ENCODE data around the gene GABRB2.

- no peak for TF ChIP-seq EGR1 (IDR thresholded peaks at IDR 0.05)
- TF ChIP-seq EP300 (IDR thresholded peaks at IDR 0.05; ENCODE audit: borderline replicate concordance) = no peak
- TF ChIP-seq CEBPB (IDR thresholded peaks at IDR 0.05) = no peak
- no peak for TF ChIP-seq RAD21 (IDR thresholded peaks at IDR 0.05; ENCODE audit: low read depth)
- no peak for TF ChIP-seq TCF12 (IDR thresholded peaks at IDR 0.05; ENCODE audit: low read depth)
- TF ChIP-seq MAX (IDR thresholded peaks at IDR 0.05) = no peak
- TF ChIP-seq NFIC (IDR thresholded peaks at IDR 0.05) = no peak
- TF ChIP-seq USF1 (IDR thresholded peaks at IDR 0.05) = no peak
- TF ChIP-seq TAF1 (IDR thresholded peaks at IDR 0.05; ENCODE audit: low read depth) = no peak
These were observed 247.5 kb downstream of the GABRB2 start for GRCh38 chr5:161299053-161299452.
